OCI-M2 (cell line): ENCODE data around the gene PRELID1.
"Not testable (repeated sequence)": the region's sequence is repeated elsewhere in the genome, so short reads cannot be mapped to it uniquely, and the experiment has no call there.

Experiments
- DNase-seq: peaks from one replicate; lab custom pipeline; 2025; ENCODE audit not compliant: unreplicated experiment; lab: John Stamatoyannopoulos, UW

PRELID1 gene

GRCh38 chr5:177299697-177300096 lies 3.9 kb upstream of the PRELID1 start:
- no peak for DNase-seq

- DNase-seq, result peak; percentile 44
Observed at GRCh38 chr5:177300236-177300880, 3.2 kb upstream of the PRELID1 start.

- no peak for DNase-seq
Observed at GRCh38 chr5:177300951-177301350, 2.6 kb upstream of the PRELID1 start.

GRCh38 chr5:177301503-177302165 lies 2.0 kb upstream of the PRELID1 start:
- no peak for DNase-seq

- no peak for DNase-seq
Observed at GRCh38 chr5:177302354-177303110, 1.1 kb upstream of the PRELID1 start.

GRCh38 chr5:177303925-177304391 lies 359 bp downstream of the PRELID1 start:
- DNase-seq, result no peak

GRCh38 chr5:177304392-177305119 lies 957 bp downstream of the PRELID1 start:
- DNase-seq, result no peak

- not testable (repeated sequence) for DNase-seq
Observed at GRCh38 chr5:177306103-177306640, 2.6 kb downstream of the PRELID1 start.

- no peak for DNase-seq
Observed at GRCh38 chr5:177306674-177307543, 3.3 kb downstream of the PRELID1 start.

GRCh38 chr5:177307544-177308363 lies 4.2 kb downstream of the PRELID1 start:
- no peak for DNase-seq

- no peak for DNase-seq
Observed at GRCh38 chr5:177308740-177309139, 5.1 kb downstream of the PRELID1 start.

- peak; percentile 38 for DNase-seq
Observed at GRCh38 chr5:177309351-177310191, 6.0 kb downstream of the PRELID1 start.

- DNase-seq, result no peak
Observed at GRCh38 chr5:177310332-177310731, 6.7 kb downstream of the PRELID1 start.

GRCh38 chr5:177310757-177311391 lies 7.3 kb downstream of the PRELID1 start:
- DNase-seq, result no peak

- no peak for DNase-seq
Observed at GRCh38 chr5:177311392-177311722, 7.8 kb downstream of the PRELID1 start.

- peak; percentile 81 for DNase-seq
Observed at GRCh38 chr5:177311723-177312648, 8.4 kb downstream of the PRELID1 start, which contains the start of gene MXD3. MXD3 (minus strand) TSS chr5:177311898; CDS start chr5:177311830, 68 bp downstream.
